ENCODE measurements around the gene SLC44A1.

The SLC44A1 gene

DNA sequence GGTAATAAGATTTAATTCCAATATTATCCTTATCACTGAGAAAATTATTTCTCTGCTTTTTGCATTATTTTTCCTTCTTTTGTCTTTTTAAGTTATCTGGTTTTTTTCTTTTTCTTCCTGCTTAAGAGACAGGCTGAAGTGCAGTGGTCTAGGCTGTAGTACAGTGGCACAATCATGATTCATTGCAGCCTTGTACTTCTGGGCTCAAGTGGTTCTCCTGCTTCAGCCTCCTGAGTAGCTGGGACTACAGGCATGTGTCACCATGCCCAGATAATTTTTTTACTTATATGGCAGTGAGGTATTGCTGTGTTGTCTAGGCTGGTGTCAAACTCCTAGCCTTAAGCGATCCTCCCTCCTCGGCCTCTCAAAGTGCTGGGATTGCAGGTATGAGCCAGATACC lies 93.9 kb downstream of the SLC44A1 start:
- no peak for DNase-seq (ENCODE audit: low read depth)

GRCh38 chr9:105339849-105340248 lies 95.4 kb downstream of the SLC44A1 start:
- no peak for DNase-seq (ENCODE audit: low read depth)

GRCh38 chr9:105341434-105342146 lies 97.1 kb downstream of the SLC44A1 start:
- peak; percentile 64 for DNase-seq (ENCODE audit: low read depth)

DNA sequence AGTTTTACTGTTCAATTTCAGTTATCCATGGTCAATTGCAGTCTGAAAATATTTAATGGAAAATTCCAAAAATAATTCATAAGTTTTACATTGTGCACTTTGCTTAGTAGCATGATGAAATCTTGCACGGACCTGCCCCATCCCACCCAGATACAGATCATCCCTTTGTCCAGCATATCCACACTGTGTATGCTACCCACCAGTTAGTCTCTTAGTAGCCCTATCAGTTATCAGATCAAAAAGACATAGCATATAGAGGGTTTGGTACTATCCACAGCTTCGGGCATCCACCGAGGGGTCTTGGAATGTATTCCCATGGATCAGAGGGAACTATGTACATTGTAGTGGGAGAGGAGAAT lies 97.7 kb downstream of the SLC44A1 start:
- no peak for DNase-seq (ENCODE audit: low read depth)

- DNase-seq (ENCODE audit: low read depth) = peak; percentile 57
Observed at GRCh38 chr9:105344283-105344682, 99.8 kb downstream of the SLC44A1 start.

DNA sequence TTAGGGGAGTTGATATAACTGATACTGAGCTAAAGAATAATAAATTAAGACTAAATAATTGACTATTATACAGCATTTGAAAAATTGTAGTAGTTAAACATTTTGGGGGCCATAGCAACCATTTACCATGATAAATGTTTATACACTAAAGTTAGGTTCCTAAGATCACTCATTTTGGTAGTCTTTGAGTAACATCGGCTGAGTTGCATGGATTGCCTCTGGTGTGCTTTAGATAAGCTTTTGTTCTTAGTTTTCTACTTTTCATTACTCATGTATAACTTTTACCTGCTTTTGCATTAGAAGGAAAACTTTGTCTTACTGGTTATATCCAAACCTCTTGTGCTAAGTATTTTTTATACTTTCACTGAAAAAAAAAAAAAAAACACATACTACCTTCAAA lies 101.2 kb downstream of the SLC44A1 start:
- DNase-seq (ENCODE audit: low read depth) = no peak

DNA sequence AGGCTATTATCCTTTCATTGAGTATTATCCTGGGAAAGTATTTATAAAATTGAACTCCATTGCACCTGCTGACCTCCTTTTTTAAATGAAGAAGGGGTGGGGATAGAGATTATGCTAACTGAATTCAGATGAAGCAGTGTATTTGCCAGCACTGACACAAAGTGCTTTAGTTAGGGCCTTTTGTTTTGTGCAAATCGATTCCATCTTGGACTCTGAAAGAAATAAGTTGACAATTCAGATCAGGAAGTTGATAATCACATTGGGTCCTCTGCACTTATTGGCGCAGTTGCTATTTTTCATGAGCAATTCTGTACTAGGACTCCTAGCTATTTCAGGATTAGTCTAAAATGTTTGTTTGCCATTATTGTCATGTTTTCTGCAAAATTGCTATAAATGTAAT lies 101.8 kb downstream of the SLC44A1 start:
- no peak for DNase-seq (ENCODE audit: low read depth)

DNA sequence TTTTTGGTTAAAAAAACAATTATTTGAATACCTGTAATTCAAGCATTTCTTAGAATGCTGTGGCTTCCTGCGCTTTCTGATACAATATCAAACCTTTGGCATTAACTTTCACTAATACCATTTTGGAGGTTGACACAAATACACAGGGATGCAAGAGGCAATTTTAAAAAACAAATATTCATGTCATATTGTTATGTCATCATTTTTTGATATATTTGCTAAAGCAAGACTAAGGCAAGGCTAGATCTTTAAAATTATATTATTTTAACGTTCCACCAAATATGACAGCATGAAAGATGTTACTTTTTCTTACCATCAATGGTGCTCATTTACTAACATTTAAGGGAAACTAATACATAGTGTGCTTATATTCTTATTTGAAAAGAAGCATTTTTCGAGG lies 110.0 kb downstream of the SLC44A1 start:
- DNase-seq (ENCODE audit: low read depth) = no peak

DNA sequence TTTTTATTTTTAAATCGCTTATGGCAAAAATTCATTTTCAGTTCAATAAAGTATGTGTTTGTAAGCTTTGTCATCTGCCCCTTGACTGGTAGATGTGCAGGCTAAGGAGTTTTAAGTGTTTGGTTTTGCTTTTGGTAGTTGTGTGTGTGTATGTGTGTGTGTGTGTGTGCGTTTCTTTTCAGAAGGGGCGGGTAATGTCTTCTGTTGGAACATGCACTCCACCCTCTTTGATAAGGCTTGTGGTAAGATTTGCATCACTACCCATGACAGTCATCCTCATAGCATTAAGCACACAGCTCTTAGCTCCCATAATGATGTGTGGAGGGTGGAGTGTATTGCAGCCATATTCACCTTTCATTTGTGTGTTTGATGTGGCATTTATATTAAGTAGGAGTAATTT lies 111.3 kb downstream of the SLC44A1 start:
- no peak for DNase-seq (ENCODE audit: low read depth)

GRCh38 chr9:105357937-105358336 lies 113.5 kb downstream of the SLC44A1 start:
- DNase-seq (ENCODE audit: low read depth) = no peak

GRCh38 chr9:105359892-105360291 lies 115.4 kb downstream of the SLC44A1 start:
- no peak for DNase-seq (ENCODE audit: low read depth)

- no peak for DNase-seq (ENCODE audit: low read depth)
Observed at GRCh38 chr9:105360344-105360743, 115.9 kb downstream of the SLC44A1 start.

DNA sequence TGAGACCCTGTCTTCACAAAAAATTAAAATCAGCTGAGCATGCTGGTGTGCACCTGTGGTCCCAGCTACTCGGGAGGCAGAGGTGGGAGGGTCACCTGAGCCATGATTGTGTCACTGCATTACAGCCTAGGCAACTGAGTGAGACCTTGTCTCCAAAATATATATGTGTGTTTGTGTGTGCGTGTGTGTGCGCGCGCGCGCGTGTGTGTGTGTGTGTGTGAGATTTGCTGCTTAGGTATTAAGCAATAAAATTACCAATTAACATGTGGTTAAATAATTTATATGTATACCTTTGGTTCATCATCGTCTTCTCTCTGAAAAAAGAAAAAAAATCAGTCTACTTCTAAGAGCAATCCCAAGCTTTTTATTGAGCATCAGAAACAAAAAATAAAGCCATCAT lies 117.4 kb downstream of the SLC44A1 start:
- DNase-seq (ENCODE audit: low read depth) = no peak

GRCh38 chr9:105362470-105362869 lies 118.0 kb downstream of the SLC44A1 start:
- no peak for DNase-seq (ENCODE audit: low read depth)

DNA sequence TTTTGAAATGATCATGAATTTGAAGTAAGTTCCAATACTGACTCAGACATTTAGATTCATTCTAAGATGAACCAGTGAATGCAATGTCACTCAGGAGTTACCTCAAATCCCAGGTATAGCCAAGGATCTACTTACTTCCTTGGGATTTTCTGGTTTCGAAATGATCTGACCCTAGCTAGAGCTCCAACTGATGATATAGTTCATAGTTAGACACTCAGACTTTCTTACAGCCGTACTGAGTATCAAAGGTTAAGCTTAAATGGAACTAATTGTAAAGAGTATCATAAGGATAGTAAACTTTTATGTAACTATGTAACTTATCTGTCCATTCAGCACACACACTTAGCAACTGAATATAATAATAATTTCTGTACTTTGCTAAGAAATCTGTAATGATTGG lies 119.4 kb downstream of the SLC44A1 start:
- no peak for DNase-seq (ENCODE audit: low read depth)

DNA sequence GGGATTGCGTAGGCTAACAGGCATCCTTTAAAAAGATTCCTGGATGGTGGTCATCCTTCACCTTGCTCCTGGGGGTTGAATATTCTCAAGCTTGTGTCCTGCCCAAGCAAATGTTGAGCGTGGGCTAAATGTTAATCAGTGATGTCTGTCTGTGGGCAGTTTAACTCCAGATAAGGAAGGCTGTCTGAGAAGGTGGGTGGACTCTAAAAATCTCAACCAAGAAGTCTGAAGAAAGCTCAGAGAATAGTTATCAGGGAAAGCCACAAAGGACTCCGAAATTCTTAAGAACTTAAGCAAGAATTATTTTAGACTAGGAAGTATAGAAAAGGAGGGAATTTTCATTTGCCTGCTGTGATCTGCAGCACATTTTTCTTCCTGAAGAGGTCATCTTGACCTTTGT lies 125.5 kb downstream of the SLC44A1 start:
- no peak for DNase-seq (ENCODE audit: low read depth)

DNA sequence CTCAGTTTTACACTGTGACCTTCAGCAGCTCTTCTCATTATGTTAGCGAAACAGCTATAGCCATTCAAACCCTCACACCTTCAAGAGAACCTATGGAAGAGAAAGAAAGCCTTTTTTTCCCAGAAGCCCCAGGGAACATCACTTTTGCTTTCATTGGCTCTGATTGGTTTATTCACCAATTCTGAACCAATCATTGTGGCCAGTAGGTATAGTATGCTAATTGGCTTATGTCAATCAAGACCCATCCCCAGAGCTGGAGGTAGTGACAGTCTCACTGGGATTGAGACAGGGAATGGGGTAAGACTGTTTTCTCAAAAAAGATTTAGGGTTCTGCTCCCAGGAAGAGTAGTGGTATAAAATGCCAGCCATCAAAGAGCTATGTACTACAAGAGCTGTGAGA lies 129.3 kb downstream of the SLC44A1 start:
- DNase-seq (ENCODE audit: low read depth) = no peak

DNA sequence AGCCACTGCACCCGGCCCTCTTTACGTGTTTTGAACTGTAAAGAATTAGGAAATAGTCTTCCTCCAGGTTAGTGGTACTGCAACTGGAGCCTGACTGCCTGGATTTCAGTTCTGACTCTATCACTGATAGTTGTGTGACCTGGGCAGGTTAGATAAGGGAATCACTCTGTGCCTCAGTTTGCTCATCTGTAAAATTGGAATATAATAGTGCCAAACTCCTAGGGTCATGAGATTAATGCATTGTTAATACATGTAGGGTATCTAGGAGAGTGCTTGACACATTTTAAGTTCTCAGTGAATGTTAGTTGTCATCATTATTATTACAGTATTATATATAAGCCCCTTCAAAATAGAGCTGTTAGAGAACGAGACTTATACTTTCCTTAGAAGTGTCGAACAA lies 130.9 kb downstream of the SLC44A1 start:
- no peak for DNase-seq (ENCODE audit: low read depth)

DNA sequence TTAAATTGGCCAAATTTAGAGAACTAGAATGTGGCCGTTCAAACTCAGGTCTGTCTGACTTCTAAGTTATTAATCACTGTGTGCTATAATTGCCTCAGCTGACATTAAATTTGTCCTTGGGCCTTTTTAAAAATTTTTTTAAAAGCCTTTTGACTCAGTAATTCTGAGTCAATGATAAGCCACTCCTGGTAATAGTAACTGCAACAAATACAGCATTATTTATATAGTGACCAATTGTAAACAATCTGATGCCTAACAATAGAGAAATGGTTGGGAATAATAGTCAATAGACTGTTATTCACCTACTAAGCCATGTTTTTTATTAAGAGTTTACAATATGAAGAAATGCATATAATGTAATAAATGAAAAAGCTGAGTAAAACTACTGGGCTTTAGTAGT lies 132.4 kb downstream of the SLC44A1 start:
- no peak for DNase-seq (ENCODE audit: low read depth)

- DNase-seq (ENCODE audit: low read depth) = no peak
Observed at GRCh38 chr9:105385381-105385985, 141.0 kb downstream of the SLC44A1 start.

GRCh38 chr9:105389796-105390195 lies 145.3 kb downstream of the SLC44A1 start:
- no peak for DNase-seq (ENCODE audit: low read depth)

GRCh38 chr9:105390871-105391270 lies 146.4 kb downstream of the SLC44A1 start:
- no peak for DNase-seq (ENCODE audit: low read depth)

DNA sequence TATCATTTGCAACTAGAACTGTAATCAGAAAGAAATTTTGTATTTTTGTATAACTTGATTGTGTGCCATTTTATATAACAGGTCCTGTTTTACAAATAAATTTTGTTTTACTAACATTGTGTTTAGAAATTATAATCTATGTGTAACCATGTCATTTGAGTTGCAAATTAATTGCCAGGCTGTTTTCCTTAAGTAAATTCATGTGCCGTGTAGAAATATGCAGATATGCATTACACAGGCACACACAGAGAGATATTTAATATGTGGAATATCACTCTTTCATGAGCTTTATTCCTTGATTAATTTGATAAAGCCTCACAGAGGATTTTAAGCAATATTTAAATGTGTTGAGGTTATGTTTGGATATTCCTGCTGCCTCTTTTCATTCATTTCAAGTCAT lies 146.8 kb downstream of the SLC44A1 start:
- no peak for DNase-seq (ENCODE audit: low read depth)

- DNase-seq (ENCODE audit: low read depth) = no peak
Observed at GRCh38 chr9:105392531-105392930, 148.1 kb downstream of the SLC44A1 start.

Measured in fibroblast of gingiva (primary cell).